ENCODE results near the gene TTC7B.
A peak's percentile ranks its signal among the peaks of the same experiment; 100 is the strongest.

TTC7B gene

DNA sequence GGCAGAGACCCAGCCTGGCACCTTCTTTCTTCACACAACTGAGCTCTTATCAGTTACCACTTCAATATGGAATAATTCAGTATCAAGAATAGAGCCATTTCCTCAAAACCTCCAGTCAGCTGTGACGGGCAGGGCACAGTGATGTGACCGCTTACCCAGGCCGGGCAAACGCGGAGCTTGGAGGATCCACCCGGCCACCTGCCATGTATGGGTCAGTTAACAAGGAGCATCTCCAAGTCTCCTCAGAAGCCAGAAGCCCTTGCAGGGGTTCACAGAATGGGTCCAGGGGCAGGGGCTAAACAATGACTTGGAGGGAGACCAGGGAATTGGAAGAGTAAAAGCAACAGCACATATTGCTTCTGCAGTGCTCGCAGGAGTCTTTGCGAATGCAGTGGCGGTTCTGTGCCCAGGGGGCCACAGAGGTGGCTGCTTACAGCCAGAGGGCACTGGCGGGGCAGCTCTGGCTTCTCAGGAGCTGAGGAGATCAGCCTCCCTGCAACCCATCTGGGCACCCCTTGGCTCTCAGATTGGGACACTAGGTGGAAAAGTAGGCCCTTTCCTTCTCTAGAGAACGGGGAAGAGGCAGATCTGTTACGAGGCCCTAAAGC, 257.1 kb downstream of the TTC7B start:
- no peak for DNase-seq (ENCODE audit: low spot score)

- DNase-seq (ENCODE audit: low spot score) = no peak
Observed at GRCh38 chr14:90558041-90558982, 257.9 kb downstream of the TTC7B start.

GRCh38 chr14:90557516-90557915, 258.7 kb downstream of the TTC7B start:
- no peak for DNase-seq (ENCODE audit: low spot score)

GRCh38 chr14:90556666-90557450, 259.4 kb downstream of the TTC7B start:
- DNase-seq (ENCODE audit: low spot score) = no peak

DNA sequence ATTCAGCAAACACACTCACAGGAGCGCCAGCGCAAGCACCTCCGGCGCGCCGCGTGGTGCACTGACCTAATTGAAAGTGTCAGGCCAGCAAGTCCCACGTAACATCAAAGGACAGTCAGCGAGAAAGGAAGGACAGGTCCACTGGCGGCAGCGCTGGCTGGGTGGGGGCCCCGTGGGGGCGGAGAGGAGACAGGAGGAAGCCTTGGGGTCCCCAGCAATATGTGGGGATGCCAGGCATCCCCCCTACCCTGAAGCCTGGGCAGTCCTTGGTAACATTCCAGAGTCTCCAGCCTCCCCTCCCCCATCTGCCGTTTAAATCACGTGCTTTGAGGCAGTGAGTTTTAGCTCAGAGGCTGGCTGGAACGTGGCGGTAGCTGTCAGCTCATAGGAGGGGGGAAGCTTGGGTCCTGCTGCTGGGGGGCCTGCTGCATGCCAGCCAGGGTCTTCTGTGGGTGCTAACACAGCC, 260.2 kb downstream of the TTC7B start:
- DNase-seq (ENCODE audit: low spot score) = peak; percentile 78

GRCh38 chr14:90555126-90556011, 260.9 kb downstream of the TTC7B start:
- no peak for DNase-seq (ENCODE audit: low spot score)

DNA sequence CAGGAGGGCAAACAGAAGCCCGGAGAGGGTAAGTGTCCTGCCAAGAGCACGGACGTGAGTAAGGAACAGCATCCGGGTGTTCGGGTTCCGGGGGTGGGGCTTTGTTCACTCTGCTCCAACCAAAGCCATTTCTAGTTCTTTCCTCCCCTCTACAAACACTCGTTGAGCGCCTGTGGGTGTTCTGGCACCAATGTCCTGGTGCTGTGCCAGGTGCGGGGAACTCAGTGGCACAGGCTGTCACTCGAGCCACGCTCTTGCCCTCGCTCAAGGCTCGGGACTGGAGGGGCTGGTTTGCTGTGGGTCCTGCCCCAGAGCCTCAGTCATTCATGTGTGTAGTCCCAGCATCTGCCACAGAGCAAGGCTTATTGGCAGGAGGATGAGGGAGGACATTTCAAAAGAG, 261.9 kb downstream of the TTC7B start:
- DNase-seq (ENCODE audit: low spot score) = no peak

DNA sequence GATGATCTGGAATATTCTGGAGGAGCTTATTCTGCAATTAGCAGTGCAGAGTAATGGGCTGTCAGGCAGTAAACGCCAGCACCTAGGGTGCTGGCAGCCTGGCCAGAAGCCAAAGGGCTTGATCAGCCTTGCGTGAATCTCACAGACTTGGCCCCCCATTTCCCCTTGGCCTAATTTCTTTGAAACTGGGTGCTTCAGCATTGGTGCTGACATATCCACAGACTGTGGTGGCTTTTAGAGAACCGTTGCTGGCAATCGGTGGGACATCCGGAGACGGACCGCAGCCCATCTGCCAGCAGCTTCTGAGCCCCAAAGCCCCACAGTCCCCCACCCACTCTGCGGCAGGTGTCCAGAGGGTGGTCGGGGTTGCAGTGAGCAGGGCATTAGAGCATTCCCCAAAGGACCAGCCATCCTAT, 262.3 kb downstream of the TTC7B start:
- no peak for DNase-seq (ENCODE audit: low spot score)

- DNase-seq (ENCODE audit: low spot score) = no peak
Observed at GRCh38 chr14:90553298-90553920, 262.8 kb downstream of the TTC7B start.

GRCh38 chr14:90552465-90553297, 263.5 kb downstream of the TTC7B start:
- DNase-seq (ENCODE audit: low spot score) = no peak

DNA sequence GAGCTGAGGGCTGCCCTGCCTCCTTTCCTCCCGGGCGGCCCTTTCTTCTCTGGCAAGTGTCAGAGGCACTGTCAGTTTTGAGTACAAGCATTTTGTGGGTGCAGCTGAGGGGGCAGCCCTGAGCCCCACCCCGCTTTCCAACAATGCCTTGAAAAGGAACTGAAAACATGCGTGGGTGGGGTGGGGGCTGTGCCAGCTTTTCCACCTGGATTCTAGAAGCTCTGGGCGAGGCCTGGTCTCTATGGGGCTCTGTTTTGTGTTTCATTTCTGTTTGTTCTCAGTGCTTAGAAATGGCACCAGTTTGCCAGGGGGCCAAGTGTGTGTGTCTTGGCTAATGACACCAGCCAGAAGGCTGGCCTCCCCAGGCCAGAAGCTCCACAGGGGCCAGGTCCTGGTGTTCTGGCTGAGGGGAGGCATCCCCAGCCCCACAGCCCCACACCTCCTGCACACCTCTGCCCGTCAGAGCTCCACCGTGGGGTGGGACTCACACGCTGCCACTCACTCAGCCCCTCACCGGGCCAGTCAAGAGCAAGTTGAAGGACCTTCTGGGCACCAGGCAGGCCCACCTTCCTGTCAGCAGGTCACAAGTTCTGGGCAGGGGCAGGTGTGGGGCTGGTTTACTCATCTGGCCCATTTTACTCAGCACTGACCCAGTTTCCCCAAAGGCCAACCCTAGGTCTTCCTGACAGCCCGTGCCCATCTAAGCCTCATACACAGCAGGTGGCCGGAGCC, 264.3 kb downstream of the TTC7B start:
- no peak for DNase-seq (ENCODE audit: low spot score)

DNA sequence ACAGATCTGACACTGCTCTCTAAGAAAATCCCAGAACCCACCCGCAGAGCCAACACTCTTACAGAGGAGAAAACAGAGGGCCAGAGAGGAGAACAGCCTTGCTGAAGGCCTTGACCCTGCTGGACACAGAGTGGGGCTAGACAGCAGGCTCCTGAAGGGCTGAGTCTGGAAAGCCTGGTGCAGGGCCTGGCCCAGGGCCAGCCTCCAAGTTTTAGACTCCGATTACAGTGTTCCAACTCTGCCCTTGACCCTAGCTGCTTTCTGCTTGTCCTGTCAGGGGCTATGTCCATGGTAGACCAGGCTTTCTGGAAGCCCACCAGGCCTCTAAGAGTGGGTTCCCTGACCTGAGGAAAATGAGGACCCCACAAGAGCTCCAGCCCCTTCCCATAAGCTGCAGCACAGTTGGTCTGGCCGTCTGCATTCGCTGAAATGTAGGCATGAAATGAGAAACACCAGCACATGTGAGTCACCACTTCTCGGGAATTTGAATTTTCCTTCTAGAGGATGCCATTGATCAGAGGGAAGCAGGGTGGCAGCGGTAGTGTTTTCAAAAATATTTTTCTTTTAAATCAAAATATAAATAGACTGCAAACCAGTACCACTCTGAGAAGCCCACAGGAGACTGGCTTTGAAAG, 265.0 kb downstream of the TTC7B start:
- no peak for DNase-seq (ENCODE audit: low spot score)

DNA sequence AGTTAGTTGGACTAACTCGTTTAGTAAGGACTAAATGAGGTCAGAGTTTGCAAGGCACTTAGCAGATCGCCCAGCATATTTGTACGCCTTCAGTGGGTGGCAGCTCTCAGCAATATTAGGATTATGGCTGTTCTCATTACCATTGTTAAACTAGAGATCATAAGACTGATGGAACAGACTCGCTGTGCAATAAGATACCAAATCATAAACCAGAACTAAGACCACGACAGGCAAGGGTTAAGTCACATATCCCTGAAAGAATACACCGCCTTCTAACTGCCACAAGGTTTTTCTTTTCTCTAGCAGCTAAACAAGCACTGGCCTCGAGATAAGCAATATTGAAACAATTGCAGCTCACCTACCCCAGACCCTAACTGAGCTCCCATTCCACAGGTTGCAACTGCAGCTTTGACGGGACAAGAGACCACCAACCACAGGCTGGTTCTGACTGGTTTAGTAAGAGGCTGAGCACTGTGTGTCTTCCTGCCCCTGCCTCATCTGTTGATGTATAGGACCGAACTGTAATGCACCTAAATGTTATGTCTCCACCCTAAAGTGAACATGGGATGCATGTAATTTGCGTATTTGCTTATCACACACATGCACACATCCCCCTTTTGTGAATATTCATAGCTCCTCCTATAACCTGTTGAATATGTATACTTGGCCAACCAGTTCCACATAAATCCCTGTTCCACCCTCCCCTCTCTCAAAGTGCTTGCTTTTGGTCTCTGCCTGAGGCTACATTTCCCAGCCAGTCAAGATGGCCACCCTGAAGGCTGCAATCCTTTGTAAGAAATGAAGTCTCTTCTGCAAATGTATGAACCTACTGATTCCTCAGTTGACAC, 266.2 kb downstream of the TTC7B start:
- no peak for DNase-seq (ENCODE audit: low spot score)

DNA sequence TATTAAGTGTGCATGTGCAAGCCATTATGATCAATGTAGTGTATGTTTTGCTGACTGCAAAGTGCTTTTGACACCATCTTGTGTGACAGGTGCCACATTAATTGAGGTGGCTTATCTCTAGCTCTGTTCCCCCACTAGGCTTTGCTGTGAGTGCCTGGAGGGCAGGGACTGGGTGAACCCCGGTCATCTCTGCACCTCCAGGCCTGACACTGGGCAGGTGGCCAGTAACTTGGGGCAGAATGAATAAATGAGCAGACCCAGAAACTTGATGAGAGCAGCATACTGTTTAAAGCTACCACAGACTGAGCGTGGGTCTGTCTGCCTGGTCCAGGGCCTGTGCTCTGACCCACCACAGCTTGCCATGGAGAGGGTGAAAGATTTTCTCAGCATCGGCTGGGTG, 267.8 kb downstream of the TTC7B start:
- no peak for DNase-seq (ENCODE audit: low spot score)

DNA sequence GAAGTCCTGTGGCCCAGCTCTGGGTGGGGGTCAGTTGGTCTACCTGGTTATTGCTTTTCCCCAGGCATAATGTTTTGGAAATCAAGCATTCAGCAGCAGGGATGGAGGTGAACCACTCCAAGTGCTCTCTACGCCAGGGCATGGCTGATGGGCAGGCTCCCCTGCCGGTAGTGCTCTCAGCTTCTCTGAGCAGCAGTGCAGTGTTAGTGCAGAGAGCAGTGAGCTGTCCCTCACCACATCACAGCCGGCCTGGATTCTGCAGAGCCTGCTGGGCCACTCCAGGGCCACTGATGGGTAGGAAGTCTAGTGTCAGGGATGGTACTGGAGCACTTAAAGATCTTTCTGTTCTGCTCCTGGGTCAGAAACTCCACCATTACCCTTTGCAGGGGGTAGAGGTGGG, 268.3 kb downstream of the TTC7B start:
- no peak for DNase-seq (ENCODE audit: low spot score)

- DNase-seq (ENCODE audit: low spot score) = no peak
Observed at GRCh38 chr14:90547250-90547649, 269.0 kb downstream of the TTC7B start.

DNA sequence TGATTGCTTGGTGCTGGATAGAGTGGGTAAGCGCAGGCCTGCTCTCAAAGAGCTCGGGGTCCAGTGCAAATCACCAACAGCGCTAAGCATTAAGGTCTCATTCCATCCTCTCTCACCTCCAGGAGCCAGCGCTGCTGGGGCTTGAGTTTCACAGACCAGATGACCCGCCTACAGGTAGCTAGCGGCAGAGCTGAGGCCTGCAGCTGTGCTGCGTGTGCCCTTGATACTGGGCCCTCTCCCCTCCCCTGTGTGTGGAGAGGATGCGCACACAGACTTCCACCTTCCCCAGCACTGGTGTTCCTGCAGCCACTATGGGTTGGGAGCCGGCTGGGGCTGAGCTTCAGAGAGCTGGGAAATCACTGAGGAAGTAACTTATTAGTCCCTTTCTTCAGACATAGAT, 269.5 kb downstream of the TTC7B start:
- DNase-seq (ENCODE audit: low spot score) = no peak
